RWPE2 (cell line): Measurements from ENCODE around the gene CEP112.

ENCODE experiments used
- ATAC-seq: fragments of 200-7000 bp; cut with Tn5 transposase; 3 replicates; pipeline ENCODE4 v1.9.1; 2021; ENCODE audit warnings: low read depth
- DNase-seq: peaks from one replicate; pipeline ENCODE4 v3.0.0-alpha.2; 2020; ENCODE audit warnings: low spot score
- H3K27ac ChIP-seq: fragments of 450-650 bp; 2 replicates; pipeline ENCODE4 v1.5.1; 2017; ENCODE audit warnings: mild to moderate bottlenecking; ENCODE audit not compliant: poor library complexity, severe bottlenecking
- H3K27me3 ChIP-seq: fragments of 250-450 bp; sonication (Bioruptor Pico); 2 replicates; pipeline ENCODE4 v1.5.1; 2021; ENCODE audit warnings: mild to moderate bottlenecking, moderate library complexity; ENCODE audit not compliant: insufficient read depth, poor library complexity, severe bottlenecking
- H3K36me3 ChIP-seq: fragments of 250-450 bp; sonication (Bioruptor Pico); 2 replicates; pipeline ENCODE4 v1.5.1; 2020; ENCODE audit warnings: low read depth, mild to moderate bottlenecking, moderate library complexity
- H3K4me1 ChIP-seq: fragments of 250-450 bp; sonication (Bioruptor Pico); 2 replicates; pipeline ENCODE4 v1.5.1; 2021; ENCODE audit warnings: mild to moderate bottlenecking, moderate library complexity; ENCODE audit not compliant: insufficient read depth, poor library complexity, severe bottlenecking
- H3K4me3 ChIP-seq: fragments of 250-450 bp; sonication (Bioruptor Pico); 2 replicates; pipeline ENCODE4 v1.5.1; 2021; ENCODE audit warnings: mild to moderate bottlenecking, moderate library complexity; ENCODE audit not compliant: severe bottlenecking
- H3K9me3 ChIP-seq: fragments of 250-450 bp; sonication (Bioruptor Pico); 2 replicates; pipeline ENCODE4 v1.5.1; 2021; ENCODE audit warnings: mild to moderate bottlenecking, moderate library complexity; ENCODE audit not compliant: severe bottlenecking
- TF ChIP-seq, protein P1 (sequence below): fragments of 450-650 bp; IDR thresholded peaks from one replicate; pipeline ENCODE4 v1.5.1; 2017; ENCODE audit warnings: mild to moderate bottlenecking, moderate library complexity; ENCODE audit not compliant: poor library complexity, severe bottlenecking

Gene CEP112

GRCh38 chr17:66190738-66191592 lies 968 bp downstream of the CEP112 start:
- TF ChIP-seq, protein P1, sequence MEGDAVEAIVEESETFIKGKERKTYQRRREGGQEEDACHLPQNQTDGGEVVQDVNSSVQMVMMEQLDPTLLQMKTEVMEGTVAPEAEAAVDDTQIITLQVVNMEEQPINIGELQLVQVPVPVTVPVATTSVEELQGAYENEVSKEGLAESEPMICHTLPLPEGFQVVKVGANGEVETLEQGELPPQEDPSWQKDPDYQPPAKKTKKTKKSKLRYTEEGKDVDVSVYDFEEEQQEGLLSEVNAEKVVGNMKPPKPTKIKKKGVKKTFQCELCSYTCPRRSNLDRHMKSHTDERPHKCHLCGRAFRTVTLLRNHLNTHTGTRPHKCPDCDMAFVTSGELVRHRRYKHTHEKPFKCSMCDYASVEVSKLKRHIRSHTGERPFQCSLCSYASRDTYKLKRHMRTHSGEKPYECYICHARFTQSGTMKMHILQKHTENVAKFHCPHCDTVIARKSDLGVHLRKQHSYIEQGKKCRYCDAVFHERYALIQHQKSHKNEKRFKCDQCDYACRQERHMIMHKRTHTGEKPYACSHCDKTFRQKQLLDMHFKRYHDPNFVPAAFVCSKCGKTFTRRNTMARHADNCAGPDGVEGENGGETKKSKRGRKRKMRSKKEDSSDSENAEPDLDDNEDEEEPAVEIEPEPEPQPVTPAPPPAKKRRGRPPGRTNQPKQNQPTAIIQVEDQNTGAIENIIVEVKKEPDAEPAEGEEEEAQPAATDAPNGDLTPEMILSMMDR: no peak
- peak overlapping the region; percentile 3 for H3K27ac ChIP-seq
- DNase-seq: no peak
- H3K27me3 ChIP-seq: no peaks in the 10 kb centered on the region
- H3K36me3 ChIP-seq: no peaks in the 10 kb centered on the region
- no peaks in the 10 kb centered on the region for H3K9me3 ChIP-seq
- ATAC-seq: peak; percentile 35
- H3K4me1 ChIP-seq: no peaks in the 10 kb centered on the region
- peak overlapping the region; percentile 55 for H3K4me3 ChIP-seq

- ATAC-seq (no peak), DNase-seq (no peak)
- Histone ChIP-seq H3K4me3 (no peak overlapping the region), H3K9me3 (no peaks in the 10 kb centered on the region), H3K4me1 (no peaks in the 10 kb centered on the region), H3K27ac (no peak overlapping the region), H3K27me3 (no peaks in the 10 kb centered on the region), H3K36me3 (peaks cover 6% of the 10 kb centered on the region)
- TF ChIP-seq, protein P1: no peak
These were observed 4.2 kb downstream of the CEP112 start for GRCh38 chr17:66187718-66188117.

- Histone ChIP-seq H3K4me3 (no peak overlapping the region), H3K27me3 (no peaks in the 10 kb centered on the region), H3K36me3 (peaks cover 21% of the 10 kb centered on the region), H3K9me3 (no peaks in the 10 kb centered on the region), H3K4me1 (no peaks in the 10 kb centered on the region), H3K27ac (no peak overlapping the region)
- DNase-seq: no peak
- no peak for ATAC-seq
- TF ChIP-seq, protein P1: no peak
These were observed 6.1 kb downstream of the CEP112 start for GRCh38 chr17:66185862-66186261.

GRCh38 chr17:66184392-66184791 lies 7.5 kb downstream of the CEP112 start:
- Histone ChIP-seq H3K9me3 (no peaks in the 10 kb centered on the region), H3K4me1 (no peaks in the 10 kb centered on the region), H3K27ac (no peak overlapping the region), H3K27me3 (no peaks in the 10 kb centered on the region), H3K36me3 (peaks cover 26% of the 10 kb centered on the region), H3K4me3 (no peak overlapping the region)
- DNase-seq (no peak), ATAC-seq (no peak)
- TF ChIP-seq, protein P1: no peak

- Histone ChIP-seq H3K9me3 (no peaks in the 10 kb centered on the region), H3K36me3 (peaks cover 26% of the 10 kb centered on the region), H3K4me3 (no peak overlapping the region), H3K4me1 (no peaks in the 10 kb centered on the region), H3K27ac (no peak overlapping the region), H3K27me3 (no peaks in the 10 kb centered on the region)
- TF ChIP-seq, protein P1: no peak
- ATAC-seq: no peak
- DNase-seq: no peak
These were observed 8.4 kb downstream of the CEP112 start for GRCh38 chr17:66183529-66183928.
